ENCODE data around the gene SPTLC3. TPM values are rescaled to one million over a fixed set of nuclear protein-coding genes. Genes with fewer than 3 reads are reported as not detected.

SPTLC3 gene
- total RNA-seq, 2 experiments from 2014 or later, result not detected

- POLR2A ChIA-PET, result interaction anchor here (1.1 kb wide), 1 partner anchor 48 kb away, joined by 3 read pairs; no protein-coding TSS in a partner anchor
- no TSS peak for BruUV-seq (replicated peaks)
- no peak for TF ChIP-seq CTCF (conservative IDR thresholded peaks at IDR 0.05; ENCODE audit: low read length)
- no peak for TF ChIP-seq EZH2phosphoT487 (IDR thresholded peaks at IDR 0.05; ENCODE audit: borderline replicate concordance, low read depth, low read length)
- intact Hi-C loops (cut with micrococcal nuclease; ENCODE audit: unreplicated experiment), result no loop called here
- Histone ChIP-seq H3K9me3 (ENCODE audit: low read length) (no peaks in the 10 kb centered on the region), H3K4me1 (ENCODE audit: insufficient read depth, low read length, poor library complexity, severe bottlenecking) (no peaks in the 10 kb centered on the region), H3K4me2 (ENCODE audit: low read length) (no peak overlapping the region), H3K36me3 (ENCODE audit: insufficient read depth, low read length) (no peaks in the 10 kb centered on the region), H3K79me2 (ENCODE audit: insufficient read depth, low read depth, low read length) (no peaks in the 10 kb centered on the region), H3K27ac (ENCODE audit: low read depth, low read length, poor library complexity, severe bottlenecking) (no peak overlapping the region), H4K20me1 (ENCODE audit: insufficient read depth, low read length) (no peaks in the 10 kb centered on the region), H2AFZ (ENCODE audit: low read length) (no peak overlapping the region), H3K9me2 (ENCODE audit: insufficient read depth, low read length) (no peaks in the 10 kb centered on the region), H3K4me3 (ENCODE audit: low read depth, low read length, poor library complexity, severe bottlenecking) (no peak overlapping the region)
- CTCF ChIA-PET (ENCODE audit: unreplicated experiment), result no interaction called here
- DNase-seq (ENCODE audit: low spot score), result no peak
These were observed 45.9 kb upstream of the SPTLC3 start for GRCh38 chr20:12962895-12963294.

GRCh38 chr20:12963416-12963815 lies 45.4 kb upstream of the SPTLC3 start:
- no peak for TF ChIP-seq EZH2phosphoT487 (IDR thresholded peaks at IDR 0.05; ENCODE audit: borderline replicate concordance, low read depth, low read length)
- CTCF ChIA-PET (ENCODE audit: unreplicated experiment), result no interaction called here
- intact Hi-C loops (cut with micrococcal nuclease; ENCODE audit: unreplicated experiment), result no loop called here
- DNase-seq (ENCODE audit: low spot score), result no peak
- Histone ChIP-seq H3K79me2 (ENCODE audit: insufficient read depth, low read depth, low read length) (no peaks in the 10 kb centered on the region), H3K4me2 (ENCODE audit: low read length) (no peak overlapping the region), H3K4me3 (ENCODE audit: low read depth, low read length, poor library complexity, severe bottlenecking) (no peak overlapping the region), H4K20me1 (ENCODE audit: insufficient read depth, low read length) (no peaks in the 10 kb centered on the region), H3K9me3 (ENCODE audit: low read length) (no peaks in the 10 kb centered on the region), H3K9me2 (ENCODE audit: insufficient read depth, low read length) (no peaks in the 10 kb centered on the region), H3K27ac (ENCODE audit: low read depth, low read length, poor library complexity, severe bottlenecking) (no peak overlapping the region), H2AFZ (ENCODE audit: low read length) (no peak overlapping the region), H3K36me3 (ENCODE audit: insufficient read depth, low read length) (no peaks in the 10 kb centered on the region), H3K4me1 (ENCODE audit: insufficient read depth, low read length, poor library complexity, severe bottlenecking) (no peaks in the 10 kb centered on the region)
- BruUV-seq (replicated peaks), result no TSS peak
- POLR2A ChIA-PET, result interaction anchor here (1.2 kb wide), 1 partner anchor 14 kb away, joined by 5 read pairs; no protein-coding TSS in a partner anchor

- Histone ChIP-seq H3K27ac (ENCODE audit: low read depth, low read length, poor library complexity, severe bottlenecking) (no peak overlapping the region), H3K4me3 (ENCODE audit: low read depth, low read length, poor library complexity, severe bottlenecking) (no peak overlapping the region), H3K9me3 (ENCODE audit: low read length) (no peaks in the 10 kb centered on the region), H3K36me3 (ENCODE audit: insufficient read depth, low read length) (no peaks in the 10 kb centered on the region), H3K79me2 (ENCODE audit: insufficient read depth, low read depth, low read length) (no peaks in the 10 kb centered on the region), H3K9me2 (ENCODE audit: insufficient read depth, low read length) (no peaks in the 10 kb centered on the region), H4K20me1 (ENCODE audit: insufficient read depth, low read length) (no peaks in the 10 kb centered on the region), H2AFZ (ENCODE audit: low read length) (no peak overlapping the region), H3K4me2 (ENCODE audit: low read length) (no peak overlapping the region), H3K4me1 (ENCODE audit: insufficient read depth, low read length, poor library complexity, severe bottlenecking) (no peaks in the 10 kb centered on the region)
- no peak for DNase-seq (ENCODE audit: low spot score)
- ChIA-PET POLR2A (interaction anchor here (0.6 kb wide), 1 partner anchor 12 kb away, joined by 3 read pairs; no protein-coding TSS in a partner anchor), CTCF (ENCODE audit: unreplicated experiment) (no interaction called here)
- TF ChIP-seq CTCF (conservative IDR thresholded peaks at IDR 0.05; ENCODE audit: low read length) (no peak), EZH2phosphoT487 (IDR thresholded peaks at IDR 0.05; ENCODE audit: borderline replicate concordance, low read depth, low read length) (no peak)
- intact Hi-C loops (cut with micrococcal nuclease; ENCODE audit: unreplicated experiment), result no loop called here
- no TSS peak for BruUV-seq (replicated peaks)
These were observed 43.4 kb upstream of the SPTLC3 start for GRCh38 chr20:12965212-12965869.
